ENCODE measurements around the gene EMC8.

The EMC8 gene

GRCh38 chr16:85734311-85735017 lies 64.9 kb downstream of the EMC8 start:
- TF ChIP-seq CTCF (conservative IDR thresholded peaks at IDR 0.05; ENCODE audit: control insufficient read depth, insufficient read depth, low read depth, low read length), result no peak
- no peak overlapping the region for H3K4me3 ChIP-seq (ENCODE audit: control insufficient read depth, low read depth, low read length)

DNA sequence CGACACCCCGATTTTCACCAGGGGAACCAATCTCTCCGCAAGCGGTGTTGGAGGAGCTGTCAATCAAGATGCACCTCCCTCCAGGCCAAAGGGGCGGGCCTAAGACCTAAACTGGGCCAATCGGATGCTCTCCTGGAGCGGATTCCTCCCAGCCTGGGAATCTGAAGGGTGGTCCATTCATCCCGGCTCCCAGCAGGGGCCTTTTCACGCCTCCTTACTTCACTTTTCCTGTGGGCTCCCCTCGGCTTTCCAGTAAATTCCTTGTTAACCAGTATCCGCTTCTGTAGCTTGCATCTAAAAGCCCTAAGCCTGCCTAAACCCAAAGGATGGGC lies 65.5 kb downstream of the EMC8 start:
- no peak overlapping the region for H3K4me3 ChIP-seq (ENCODE audit: control insufficient read depth, low read depth, low read length)
- no peak for DNase-seq (ENCODE audit: low read depth)

More at GRCh38 chr16:85734311-85735017, 64.9 kb downstream of the EMC8 start:
- DNase-seq (ENCODE audit: low read depth), result no peak

GRCh38 chr16:85733155-85733838 lies 66.0 kb downstream of the EMC8 start:
- H3K4me3 ChIP-seq (ENCODE audit: control insufficient read depth, low read depth, low read length), result no peak overlapping the region
- TF ChIP-seq CTCF (conservative IDR thresholded peaks at IDR 0.05; ENCODE audit: control insufficient read depth, insufficient read depth, low read depth, low read length), result no peak
- no peak for DNase-seq (ENCODE audit: low read depth)

More for the DNA sequence above, 65.5 kb downstream of the EMC8 start:
- no peak for TF ChIP-seq CTCF (conservative IDR thresholded peaks at IDR 0.05; ENCODE audit: control insufficient read depth, insufficient read depth, low read depth, low read length)

DNA sequence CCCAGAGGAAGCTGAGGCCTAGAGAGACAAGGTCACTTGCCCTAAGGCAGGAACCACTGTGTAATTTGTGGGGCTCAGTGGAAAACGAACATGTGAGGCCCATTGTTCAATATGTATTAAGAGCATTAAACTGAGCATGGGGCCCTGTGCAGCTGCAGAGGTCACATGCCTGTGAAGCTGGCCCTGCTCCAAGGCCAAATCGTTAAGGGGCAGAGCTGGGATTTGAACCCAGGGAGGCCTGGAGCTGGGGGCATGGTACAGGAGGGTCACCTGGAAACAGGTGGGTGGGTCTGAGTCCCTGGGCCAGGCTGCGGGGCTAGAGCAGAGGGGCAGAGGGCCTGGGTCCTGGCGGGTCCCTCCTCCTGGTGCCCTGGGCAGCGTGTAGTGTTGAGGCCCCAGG lies 68.2 kb downstream of the EMC8 start:
- TF ChIP-seq CTCF (conservative IDR thresholded peaks at IDR 0.05; ENCODE audit: control insufficient read depth, insufficient read depth, low read depth, low read length), result no peak
- no peak for DNase-seq (ENCODE audit: low read depth)
- H3K4me3 ChIP-seq (ENCODE audit: control insufficient read depth, low read depth, low read length), result no peak overlapping the region

DNA sequence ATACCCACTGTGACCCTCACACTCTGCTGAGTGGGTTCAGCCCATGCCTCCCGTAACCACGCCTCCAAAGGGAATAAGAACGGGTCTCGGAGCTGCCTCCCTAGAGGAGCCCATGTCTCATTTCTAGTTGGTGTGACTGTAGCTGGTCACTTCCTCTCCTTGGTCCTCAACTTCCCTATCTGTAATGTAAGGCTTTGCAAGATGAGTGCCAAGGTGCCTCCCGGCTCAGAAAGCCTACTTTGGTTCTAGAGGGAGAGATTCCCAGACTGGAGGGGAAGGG lies 69.2 kb downstream of the EMC8 start:
- TF ChIP-seq CTCF (conservative IDR thresholded peaks at IDR 0.05; ENCODE audit: control insufficient read depth, insufficient read depth, low read depth, low read length), result no peak
- DNase-seq (ENCODE audit: low read depth), result no peak
- no peak overlapping the region for H3K4me3 ChIP-seq (ENCODE audit: control insufficient read depth, low read depth, low read length)

DNA sequence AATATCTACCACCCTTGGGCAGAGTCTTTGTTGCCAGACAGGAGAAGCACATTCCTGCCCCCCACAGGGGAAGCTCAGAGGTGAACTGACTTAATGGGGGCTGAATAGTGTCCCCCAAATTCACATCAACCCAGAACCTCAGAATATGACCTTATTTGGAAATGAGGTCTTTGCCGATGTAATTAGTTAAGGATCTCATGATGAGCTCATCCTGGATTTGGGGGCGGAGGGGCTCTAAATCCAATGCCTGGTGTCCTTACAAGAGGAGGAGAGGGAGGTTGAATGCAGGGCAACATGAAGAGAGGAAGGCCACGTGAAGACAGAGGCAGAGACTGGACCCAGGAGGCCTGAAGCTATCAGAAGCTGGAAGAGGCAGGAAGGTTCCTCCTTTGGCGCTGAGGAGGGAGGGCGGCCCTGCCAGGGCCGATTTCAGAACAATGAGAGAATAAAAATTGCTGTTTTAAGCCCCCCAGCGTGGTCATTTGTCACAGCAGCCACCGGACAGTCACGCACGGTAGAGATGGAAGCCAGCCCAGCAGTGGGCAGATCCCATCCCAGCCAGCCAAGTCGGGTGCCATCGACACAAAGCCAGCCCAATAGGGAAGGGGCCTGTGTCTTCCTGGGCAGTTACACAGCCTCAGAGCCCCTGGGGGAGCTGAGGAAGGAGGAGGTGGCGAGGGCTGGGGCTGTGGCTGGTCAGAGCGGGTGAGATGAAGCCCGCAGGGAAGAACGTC lies 69.7 kb downstream of the EMC8 start:
- no peak overlapping the region for H3K4me3 ChIP-seq (ENCODE audit: control insufficient read depth, low read depth, low read length)
- peak; percentile 19 for DNase-seq (ENCODE audit: low read depth)
- no peak for TF ChIP-seq CTCF (conservative IDR thresholded peaks at IDR 0.05; ENCODE audit: control insufficient read depth, insufficient read depth, low read depth, low read length)

Data from fibroblast of mammary gland (primary cell).